ENCODE data around the gene SSX4. TPM values are rescaled to one million over a fixed set of nuclear protein-coding genes. Genes with fewer than 3 reads are reported as not detected.
"Not testable (repeated sequence)": the region's sequence is repeated elsewhere in the genome, so short reads cannot be mapped to it uniquely, and the experiment has no call there.

The SSX4 gene
- not detected for polyA plus RNA-seq (2013, experiment 1 of 2; ENCODE audit: insufficient read length)
- not detected for polyA plus RNA-seq (2013, experiment 2 of 2; ENCODE audit: insufficient read length)

- not testable (repeated sequence) for DNase-seq
These were observed at the start of gene SSX4 for GRCh38 chrX:48383239-48383638. SSX4 (plus strand) TSS chrX:48383539; CDS start chrX:48384054, 515 bp downstream.

GRCh38 chrX:48346059-48346458 lies 37.3 kb upstream of the SSX4 start:
- DNase-seq = not testable (repeated sequence)

- DNase-seq = not testable (repeated sequence)
These were observed 26.8 kb upstream of the SSX4 start, which contains the start of gene SSX3 for GRCh38 chrX:48356315-48357094. SSX3 (minus strand) TSS chrX:48356703; CDS start chrX:48355249, 1,454 bp downstream.

- DNase-seq = no peak
These were observed 25.7 kb upstream of the SSX4 start for GRCh38 chrX:48357681-48358080.

GRCh38 chrX:48359281-48359680 lies 24.1 kb upstream of the SSX4 start:
- not testable (repeated sequence) for DNase-seq

GRCh38 chrX:48367717-48368408 lies 15.5 kb upstream of the SSX4 start:
- DNase-seq = not testable (repeated sequence)

GRCh38 chrX:48370408-48370807 lies 12.9 kb upstream of the SSX4 start:
- DNase-seq = not testable (repeated sequence)

- not testable (repeated sequence) for DNase-seq
These were observed 13.6 kb downstream of the SSX4 start for GRCh38 chrX:48396931-48397330.

GRCh38 chrX:48397825-48398224 lies 14.5 kb downstream of the SSX4 start:
- DNase-seq = not testable (repeated sequence)

GRCh38 chrX:48411860-48412259 lies 28.5 kb downstream of the SSX4 start, which contains the start of gene SSX4B:
SSX4B (minus strand) TSS chrX:48411960; CDS start chrX:48411372, 588 bp downstream.
- DNase-seq = not testable (repeated sequence)

- not testable (repeated sequence) for DNase-seq
These were observed 43.8 kb downstream of the SSX4 start for GRCh38 chrX:48427027-48427716.

- not testable (repeated sequence) for DNase-seq
These were observed 46.3 kb downstream of the SSX4 start for GRCh38 chrX:48429606-48430005.

- DNase-seq = not testable (repeated sequence)
These were observed 46.8 kb downstream of the SSX4 start for GRCh38 chrX:48430166-48430565.

- not testable (repeated sequence) for DNase-seq
These were observed 50.4 kb downstream of the SSX4 start for GRCh38 chrX:48433713-48434112.
